Measurements from ENCODE around the gene GNAZ.

Gene GNAZ

GRCh38 chr22:23076896-23077572 is 6.7 kb downstream of the GNAZ start:
- DNase-seq (ENCODE audit: low read depth in 2 of 2), result no peak

GRCh38 chr22:23077627-23078461 is 7.5 kb downstream of the GNAZ start:
- no peak for DNase-seq (ENCODE audit: low read depth in 2 of 2)

GRCh38 chr22:23078462-23078787 is 8.1 kb downstream of the GNAZ start:
- DNase-seq (ENCODE audit: low read depth in 2 of 2), result no peak

GRCh38 chr22:23079240-23079768 is 9.0 kb downstream of the GNAZ start:
- DNase-seq (ENCODE audit: low read depth in 2 of 2), result no peak

- DNase-seq (ENCODE audit: low read depth in 2 of 2), result no peak
Observed at GRCh38 chr22:23079814-23080521, 9.6 kb downstream of the GNAZ start.

GRCh38 chr22:23080613-23081290 is 10.4 kb downstream of the GNAZ start:
- DNase-seq (ENCODE audit: low read depth in 2 of 2), result no peak

- no peak for DNase-seq (ENCODE audit: low read depth in 2 of 2)
Observed at GRCh38 chr22:23082534-23083314, 12.4 kb downstream of the GNAZ start.

GRCh38 chr22:23083315-23084021 is 13.1 kb downstream of the GNAZ start:
- DNase-seq (ENCODE audit: low read depth in 2 of 2), result no peak

GRCh38 chr22:23084453-23085350 is 14.4 kb downstream of the GNAZ start:
- DNase-seq (ENCODE audit: low read depth in 2 of 2), result no peak

- DNase-seq (ENCODE audit: low read depth in 2 of 2), result no peak
Observed at GRCh38 chr22:23085351-23085671, 15.0 kb downstream of the GNAZ start.

GRCh38 chr22:23085785-23086184 is 15.5 kb downstream of the GNAZ start:
- no peak for DNase-seq (ENCODE audit: low read depth in 2 of 2)

GRCh38 chr22:23086263-23086662 is 15.9 kb downstream of the GNAZ start:
- no peak for DNase-seq (ENCODE audit: low read depth in 2 of 2)

GRCh38 chr22:23086787-23087186 is 16.5 kb downstream of the GNAZ start:
- no peak for DNase-seq (ENCODE audit: low read depth in 2 of 2)

- no peak for DNase-seq (ENCODE audit: low read depth in 2 of 2)
Observed at GRCh38 chr22:23088199-23088604, 17.9 kb downstream of the GNAZ start.

- DNase-seq (ENCODE audit: low read depth in 2 of 2), result no peak
Observed at GRCh38 chr22:23089010-23089409, 18.7 kb downstream of the GNAZ start.

- DNase-seq (ENCODE audit: low read depth in 2 of 2), result no peak
Observed at GRCh38 chr22:23089633-23090456, 19.5 kb downstream of the GNAZ start.

- DNase-seq (ENCODE audit: low read depth in 2 of 2), result no peak
Observed at GRCh38 chr22:23090457-23090835, 20.1 kb downstream of the GNAZ start.

GRCh38 chr22:23091760-23092159 is 21.4 kb downstream of the GNAZ start:
- DNase-seq (ENCODE audit: low read depth in 2 of 2), result no peak
